KG1 (cell line): Measurements from ENCODE around the gene TMEM200A.

Source experiments
- DNase-seq: peaks from one replicate; lab custom pipeline; 2025; lab: John Stamatoyannopoulos, UW

Gene TMEM200A

DNA sequence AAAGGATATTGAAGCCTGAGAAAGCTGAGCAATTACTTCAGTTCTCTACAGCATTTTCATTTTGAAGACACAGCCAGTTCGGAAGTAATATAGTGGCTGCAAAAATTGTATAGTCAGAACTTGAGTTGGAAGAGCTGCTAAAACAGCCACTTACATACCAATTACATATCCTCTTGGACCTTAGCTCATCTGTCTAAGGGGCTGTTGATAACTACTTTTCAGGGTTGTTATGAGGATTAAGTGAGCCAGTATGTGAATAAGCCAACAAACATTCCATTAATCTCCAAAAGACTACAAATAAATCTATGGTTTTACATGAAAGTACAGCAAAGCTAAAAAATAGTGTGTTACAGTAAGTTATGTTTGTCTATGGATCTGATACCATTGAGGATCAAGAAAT is 59.7 kb downstream of the TMEM200A start:
- no peak for DNase-seq

DNA sequence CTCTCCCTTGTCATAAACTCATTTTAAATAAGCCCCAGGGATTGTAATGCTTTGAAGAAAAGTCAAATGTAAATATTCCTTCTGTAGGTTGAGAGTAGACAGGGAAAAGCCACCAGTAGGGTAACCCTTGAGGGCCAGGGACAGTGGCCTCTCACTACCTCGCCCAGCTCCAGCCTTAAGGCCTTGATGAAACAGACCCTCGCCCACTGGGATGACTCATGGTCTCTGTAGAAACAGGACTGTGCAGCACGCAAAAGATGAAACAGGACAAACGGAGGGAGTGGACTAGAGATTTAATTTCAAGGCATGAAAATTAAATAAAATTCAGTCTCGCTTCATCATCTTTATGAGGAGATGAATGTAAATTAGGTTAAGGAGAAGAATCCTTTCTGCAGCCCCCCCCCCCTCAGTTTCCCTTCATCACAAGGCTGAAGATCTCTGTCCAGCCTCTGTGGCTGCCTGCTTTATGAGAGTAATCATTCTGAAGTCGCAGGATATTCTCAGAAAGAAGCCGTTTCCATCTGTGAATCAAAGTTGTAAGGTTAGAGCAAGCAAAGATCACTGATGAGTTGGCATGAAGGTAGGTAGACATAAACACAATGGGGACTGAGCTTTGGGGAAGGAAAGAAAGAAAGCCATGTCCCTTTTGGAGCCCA is 60.4 kb downstream of the TMEM200A start:
- DNase-seq = no peak

DNA sequence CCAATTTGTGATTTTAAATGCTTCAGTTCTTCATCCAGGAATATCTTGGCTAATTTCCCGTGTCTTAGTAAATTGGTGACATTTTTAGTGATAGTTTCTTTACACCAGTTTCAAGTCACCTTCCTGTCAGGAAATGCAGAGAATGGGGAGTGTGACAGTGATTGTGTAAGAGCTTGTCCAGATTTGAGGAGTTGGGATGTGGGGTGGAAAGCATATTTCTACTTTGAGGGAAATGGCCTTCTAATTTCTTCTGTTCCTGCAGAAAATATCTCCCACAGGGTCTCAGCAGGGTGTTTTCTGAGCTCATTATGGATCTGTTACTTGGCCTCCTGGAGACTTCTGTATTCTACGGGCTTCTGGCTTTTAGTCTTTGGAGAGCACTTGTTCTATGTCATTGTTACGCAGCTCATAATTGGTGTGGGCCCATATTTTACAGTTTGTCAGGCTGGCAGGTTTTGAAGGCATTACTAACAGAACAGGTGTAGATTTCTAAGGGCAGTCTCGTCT is 65.6 kb downstream of the TMEM200A start:
- no peak for DNase-seq

DNA sequence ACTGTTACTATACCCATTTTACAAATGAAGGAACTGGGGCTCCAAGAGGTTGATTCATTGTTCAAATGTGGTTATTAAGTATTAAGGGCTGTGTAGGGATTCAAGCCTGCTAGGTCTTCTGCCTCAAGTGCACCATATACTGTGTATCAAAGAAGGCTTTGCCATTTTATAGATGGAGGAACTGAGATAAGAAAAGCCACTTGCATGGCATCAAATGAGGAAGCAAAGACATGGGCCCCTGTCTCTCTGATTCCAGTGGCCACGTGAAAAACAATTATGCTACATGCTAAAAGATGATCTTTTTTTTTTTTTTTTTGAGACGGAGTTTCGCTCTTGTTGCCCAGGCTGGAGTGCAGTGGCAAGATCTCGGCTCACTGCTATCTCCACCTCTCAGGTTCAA is 67.0 kb downstream of the TMEM200A start:
- DNase-seq = no peak

DNA sequence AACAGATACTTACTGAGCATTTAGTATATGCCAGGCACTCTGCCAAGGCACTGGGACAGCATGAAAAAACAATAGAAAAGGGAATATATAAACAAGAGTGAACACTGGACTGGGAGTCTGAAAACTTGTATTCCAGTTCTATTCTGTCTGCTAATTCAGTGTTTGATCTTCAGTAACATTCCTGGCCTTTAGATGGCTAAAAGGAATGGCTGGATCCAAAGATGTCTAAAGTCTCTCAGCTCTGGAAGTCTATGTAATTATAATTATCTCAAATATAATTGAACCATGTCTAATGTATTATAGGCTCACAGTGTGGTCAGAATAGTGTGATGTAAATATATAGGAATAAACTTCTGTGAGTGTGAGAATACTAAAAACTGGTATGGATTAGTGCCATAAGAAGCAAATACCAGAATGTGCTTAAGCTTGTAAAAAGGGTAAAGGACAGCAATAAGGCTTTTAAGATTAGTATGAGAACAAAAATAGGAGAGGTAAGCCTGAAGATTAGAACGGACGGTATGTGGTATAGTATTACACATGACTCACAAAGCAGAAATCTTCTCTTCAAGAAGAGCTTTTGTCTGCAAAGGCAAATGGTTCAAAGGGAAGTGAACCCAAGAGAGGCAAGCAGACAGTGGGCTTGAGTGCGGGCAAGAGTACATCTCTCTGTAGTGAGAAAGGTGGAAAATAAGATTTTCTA is 68.5 kb downstream of the TMEM200A start:
- DNase-seq = no peak

DNA sequence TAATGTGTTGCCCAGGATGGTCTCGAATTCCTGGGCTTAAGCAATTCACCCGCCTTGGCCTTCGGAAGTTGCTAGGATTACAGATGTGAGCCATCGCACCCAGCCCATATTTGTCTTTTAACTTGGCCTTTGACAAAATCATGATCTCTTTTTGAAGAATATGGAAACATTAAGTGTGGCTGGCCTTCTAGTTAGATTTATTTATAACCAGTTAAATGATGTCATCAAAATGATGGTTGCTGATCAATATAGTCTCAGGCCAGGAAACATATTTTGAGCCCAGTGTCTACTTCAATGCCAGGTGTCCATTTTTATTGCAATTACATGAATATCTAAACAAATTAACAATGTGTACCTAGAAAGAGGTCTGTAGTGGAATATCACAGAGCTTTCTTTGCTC is 69.4 kb downstream of the TMEM200A start:
- no peak for DNase-seq

DNA sequence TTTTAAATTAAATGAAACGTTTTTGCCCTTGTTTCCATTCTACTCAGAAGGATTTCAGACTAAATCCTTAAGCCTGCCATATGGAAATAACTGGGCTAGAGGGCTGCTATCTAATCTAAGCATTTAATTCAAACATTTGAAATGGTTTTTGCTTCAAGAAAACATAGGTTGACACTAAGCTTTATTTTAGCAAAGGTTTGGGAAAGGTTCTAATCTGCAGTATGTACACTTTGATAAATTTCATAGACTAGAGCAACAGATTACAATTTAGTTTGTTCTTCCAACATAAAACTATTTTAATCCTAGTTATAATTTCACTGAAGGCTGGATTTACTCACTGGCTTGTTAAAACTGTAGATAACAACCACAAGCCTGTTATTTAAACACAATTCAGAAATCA is 72.1 kb downstream of the TMEM200A start:
- no peak for DNase-seq

DNA sequence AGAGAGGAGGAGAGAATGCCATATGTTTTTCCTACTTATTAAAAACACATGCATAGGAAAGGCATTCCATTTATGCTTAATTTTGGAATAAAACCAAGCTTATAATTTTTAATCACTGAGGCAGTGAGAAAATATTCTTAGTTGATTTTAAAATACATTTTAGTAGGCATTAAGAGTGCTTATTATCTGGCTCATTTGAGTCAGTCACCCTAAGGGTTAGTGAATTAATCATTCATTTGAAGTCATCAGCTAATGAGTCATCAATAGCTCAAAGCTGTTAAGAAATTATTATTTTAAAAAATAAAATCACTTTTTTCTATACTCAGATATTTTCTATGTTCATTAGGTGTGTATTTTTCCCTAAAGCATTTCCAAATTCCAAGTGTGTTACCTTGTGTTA is 81.6 kb downstream of the TMEM200A start:
- no peak for DNase-seq

DNA sequence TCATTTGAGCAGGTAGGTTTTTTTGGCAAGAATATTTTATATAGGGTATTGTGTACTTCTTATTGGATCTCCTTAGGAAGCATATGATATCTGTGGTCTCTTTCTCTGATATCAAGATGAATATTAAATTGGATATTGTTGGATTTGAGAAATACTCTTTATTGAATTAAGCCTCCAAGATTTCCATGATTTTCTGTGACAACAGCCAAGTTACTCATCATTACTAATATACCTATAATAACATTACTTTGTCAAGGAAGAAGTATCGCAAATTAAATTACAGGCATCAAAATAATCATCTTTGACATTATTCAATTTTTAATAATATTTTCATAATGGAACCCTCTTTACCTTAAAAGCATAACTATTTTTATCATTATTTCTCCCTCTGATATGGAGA is 86.5 kb downstream of the TMEM200A start:
- no peak for DNase-seq

DNA sequence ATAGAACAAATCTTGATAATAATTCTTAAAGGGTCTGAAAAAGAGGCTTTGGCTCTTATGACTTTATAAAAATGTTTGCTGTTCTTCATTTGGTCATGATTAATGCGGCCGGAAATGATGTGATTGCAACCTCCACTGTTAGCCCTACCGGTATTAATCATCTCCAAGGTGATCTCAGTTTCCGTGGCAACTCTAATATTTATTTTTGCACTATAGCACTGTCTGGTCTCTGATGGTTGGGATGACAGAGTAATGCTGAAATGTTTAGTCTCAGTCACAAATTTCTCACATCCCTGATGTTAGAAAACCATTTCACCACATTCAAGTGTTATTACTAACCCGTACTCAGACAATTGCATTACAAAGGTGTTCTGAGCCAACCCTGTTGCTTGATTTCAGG is 87.4 kb downstream of the TMEM200A start:
- DNase-seq = no peak

DNA sequence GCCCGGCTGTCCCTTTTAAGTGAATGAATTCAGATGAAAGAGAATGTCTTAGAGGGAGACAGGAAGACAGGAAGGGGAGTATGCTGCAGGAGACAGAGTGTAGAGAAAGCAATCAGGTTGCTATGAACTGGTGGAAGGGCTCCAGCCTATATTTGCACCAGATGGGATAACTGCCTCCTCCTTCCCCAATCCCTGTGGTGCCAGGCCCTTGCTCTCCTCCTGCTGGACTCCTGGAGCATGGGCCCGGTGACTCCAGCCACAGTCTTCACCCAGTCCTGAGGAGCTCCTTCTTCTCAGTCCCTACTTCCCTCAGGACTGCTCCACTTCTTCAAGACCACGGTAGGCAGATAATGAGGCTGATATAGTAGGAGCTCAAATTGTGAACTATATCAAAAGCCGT is 91.8 kb downstream of the TMEM200A start:
- DNase-seq = no peak

DNA sequence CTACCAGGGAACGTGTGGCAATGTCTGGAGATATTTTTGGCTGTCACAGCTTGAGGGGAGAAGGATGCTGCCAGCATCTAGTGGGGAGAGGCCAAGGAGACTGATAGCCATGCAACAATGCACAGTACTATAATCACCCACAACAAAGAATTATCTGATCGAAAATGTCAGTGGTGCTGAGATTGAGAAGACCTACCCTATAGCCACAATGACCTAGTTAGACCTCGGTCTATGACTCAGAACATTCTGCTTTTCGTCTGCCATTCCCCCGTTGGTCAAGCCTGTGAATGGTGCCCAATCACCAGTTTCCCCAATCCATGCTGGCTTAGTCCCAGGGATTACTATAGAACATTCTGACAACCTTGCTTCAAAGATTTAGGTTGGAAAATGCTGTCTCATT is 93.5 kb downstream of the TMEM200A start:
- DNase-seq = no peak

DNA sequence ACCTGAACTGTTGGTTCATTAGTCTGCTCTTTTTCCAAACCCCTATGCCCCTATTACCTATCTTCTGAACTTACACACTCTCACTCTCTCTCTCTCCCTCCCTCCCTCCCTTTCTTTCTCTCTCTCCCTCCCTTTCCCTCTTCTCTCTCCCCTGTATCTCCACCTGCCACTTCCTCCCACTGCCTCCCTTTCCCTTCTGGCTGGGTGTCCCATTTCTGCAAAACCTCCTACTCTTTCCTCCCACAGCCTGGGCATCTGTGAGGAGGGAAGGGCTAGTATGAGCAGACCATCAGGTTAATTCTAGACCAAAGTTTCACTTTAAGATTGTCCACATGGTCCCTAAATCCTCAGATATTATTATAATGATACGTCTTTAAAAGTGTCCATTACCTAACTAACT is 95.1 kb downstream of the TMEM200A start:
- no peak for DNase-seq

DNA sequence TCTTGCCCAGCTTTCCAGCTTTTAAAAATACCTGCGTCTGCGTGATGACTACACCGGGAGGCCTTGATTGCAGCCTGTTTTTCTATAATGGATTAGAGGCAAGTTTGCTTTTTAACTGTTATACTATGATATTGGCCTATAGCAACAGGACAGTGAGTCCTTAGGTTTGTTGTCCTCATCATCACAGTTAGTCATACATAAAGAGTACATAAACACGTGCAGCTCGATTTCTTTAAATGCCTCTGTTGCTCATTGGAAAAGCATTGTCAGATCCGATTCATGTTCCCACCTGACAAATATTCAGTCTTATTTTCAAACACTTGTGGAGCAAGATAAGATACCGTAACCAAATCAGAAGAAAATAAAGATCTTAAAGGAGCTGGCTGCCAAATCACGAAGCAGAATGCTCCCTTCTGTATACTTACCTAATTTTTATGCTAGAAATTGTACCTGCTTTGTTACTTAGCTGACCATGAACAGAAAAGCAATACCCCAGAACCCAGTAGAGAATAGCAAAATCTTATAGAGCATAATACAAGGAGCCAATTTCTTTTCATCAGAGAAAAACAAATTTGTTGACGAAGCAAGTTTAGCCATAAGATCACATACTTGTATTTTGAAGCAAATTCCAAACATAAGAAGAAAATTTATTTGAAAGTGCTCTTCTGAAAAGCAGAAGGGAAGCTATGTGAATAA is 100.4 kb downstream of the TMEM200A start:
- DNase-seq = no peak

DNA sequence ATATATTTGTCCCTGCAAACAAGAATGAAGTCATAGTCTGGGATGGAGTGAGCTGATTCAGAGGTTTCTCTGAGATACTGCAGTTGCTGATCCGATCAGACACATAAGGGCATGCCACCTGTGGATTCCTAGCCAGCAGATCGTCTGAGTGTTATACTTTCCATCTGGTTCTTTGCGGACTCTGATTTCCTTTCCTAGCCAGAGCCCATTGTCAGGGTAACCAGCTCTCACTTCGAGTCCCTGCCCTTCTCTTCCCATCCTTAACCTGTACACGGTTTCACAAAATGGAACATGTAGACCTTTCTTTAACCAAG is 100.9 kb downstream of the TMEM200A start:
- no peak for DNase-seq

DNA sequence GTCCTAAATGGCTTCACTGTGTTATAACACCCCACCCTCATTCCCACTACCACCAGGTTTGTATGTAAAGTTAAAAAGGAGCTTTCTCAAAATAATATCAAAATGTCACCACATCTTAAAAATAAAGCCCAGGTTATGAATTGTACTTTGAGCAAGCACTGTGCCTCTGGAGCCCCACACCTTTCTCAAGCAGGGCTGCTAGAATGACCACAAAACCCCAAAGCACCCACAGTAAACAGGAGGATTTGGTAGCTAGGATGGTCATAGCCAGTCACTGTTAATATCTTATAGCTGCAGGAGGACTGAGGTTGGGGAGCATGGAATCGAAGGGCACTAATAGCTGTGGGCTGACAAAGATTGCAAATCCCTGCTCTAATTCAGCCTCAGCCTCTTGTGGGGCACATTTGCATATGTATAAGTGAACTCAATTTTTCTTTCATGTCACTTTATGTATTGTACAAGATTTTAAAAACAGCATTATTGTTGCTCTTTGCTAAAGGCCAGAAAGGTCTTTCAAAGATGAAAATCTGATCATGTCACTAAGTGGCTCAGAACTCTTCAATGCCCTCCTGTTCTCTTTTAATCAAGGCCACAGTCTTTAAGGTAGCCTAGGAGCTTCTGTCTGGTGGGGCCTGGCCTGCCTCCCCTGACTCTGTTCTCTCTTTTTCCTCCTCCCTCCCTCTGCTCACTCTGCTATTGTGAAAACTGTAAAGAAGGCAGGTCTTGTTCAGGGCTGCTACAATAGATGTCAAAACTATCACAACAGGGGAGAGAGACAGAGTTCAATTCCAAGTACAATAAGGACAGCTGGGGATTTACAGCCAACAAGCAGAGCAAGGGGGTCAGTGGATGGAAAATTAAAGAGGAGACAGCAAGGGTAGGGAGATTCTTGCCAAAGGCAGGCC is 101.6 kb downstream of the TMEM200A start:
- no peak for DNase-seq

DNA sequence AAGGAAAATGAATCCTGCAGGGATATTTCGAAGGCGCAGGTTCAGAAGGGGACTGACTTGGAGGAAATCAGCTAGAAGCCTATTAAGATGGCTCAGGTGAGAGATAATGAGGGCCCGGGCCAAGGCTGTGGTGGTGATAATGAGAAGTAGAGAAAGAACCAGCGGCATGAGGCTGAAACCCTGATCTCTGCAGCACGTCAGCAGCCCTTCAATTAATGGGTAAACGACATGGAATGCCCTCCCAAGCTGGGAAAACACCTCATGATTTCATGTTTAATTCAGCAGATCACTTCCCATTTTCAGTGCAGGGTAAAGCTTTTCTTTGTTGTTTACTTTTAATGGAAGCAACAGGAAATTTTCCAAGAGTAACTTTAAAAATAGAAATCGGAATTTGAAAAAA is 104.9 kb downstream of the TMEM200A start:
- DNase-seq = no peak

DNA sequence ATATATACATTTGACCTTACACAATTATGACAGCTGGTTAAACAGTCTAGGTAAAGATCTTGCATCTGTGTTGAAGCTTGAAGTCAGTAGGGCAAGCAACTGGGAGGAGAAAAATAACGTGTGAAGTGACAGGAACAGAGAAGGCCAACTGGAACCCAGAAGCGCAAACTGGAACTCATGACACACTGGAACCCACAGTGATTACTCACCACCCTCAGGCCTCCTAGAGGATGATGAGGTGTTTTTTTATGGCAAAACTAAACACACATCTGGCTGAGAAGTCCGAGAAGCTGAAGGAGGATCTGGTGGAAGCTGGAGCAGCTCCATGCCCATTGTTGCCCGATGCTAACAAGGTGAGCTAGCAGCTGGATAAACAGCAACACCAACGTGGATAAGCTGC is 108.1 kb downstream of the TMEM200A start:
- DNase-seq = no peak

DNA sequence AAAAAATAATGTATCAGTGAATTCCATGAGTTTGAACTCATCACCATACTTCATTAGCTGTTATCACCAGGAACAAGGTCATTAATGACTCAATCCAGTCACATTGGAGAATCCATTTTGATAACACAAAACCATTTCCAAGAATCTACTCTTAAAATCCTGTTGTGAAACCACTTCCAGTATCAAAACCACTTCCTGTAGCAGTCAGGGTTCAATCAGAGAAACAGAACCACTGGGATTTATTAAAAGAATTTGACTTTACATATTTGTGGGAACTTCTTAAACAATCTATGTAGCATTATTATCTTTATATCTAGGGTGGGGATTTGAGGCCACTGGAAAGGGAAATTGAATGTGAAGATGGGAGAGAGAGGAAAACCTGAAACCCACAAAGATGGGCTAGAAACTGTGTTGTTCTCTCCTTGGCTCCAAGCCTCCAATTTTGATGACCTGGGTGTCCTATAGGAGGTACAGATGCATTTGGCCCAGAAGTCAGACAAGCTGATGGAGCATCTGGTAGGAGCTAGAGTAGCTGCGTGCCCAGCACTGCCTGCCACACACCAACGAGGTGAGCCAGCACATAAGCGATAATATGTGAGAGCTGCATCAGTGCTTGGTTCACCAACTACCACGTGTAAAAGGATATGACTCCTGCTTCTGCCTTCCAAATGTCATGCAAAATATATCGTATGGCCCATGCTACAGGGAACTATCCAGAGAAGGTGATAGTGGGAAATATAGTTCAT is 117.0 kb downstream of the TMEM200A start:
- no peak for DNase-seq

DNA sequence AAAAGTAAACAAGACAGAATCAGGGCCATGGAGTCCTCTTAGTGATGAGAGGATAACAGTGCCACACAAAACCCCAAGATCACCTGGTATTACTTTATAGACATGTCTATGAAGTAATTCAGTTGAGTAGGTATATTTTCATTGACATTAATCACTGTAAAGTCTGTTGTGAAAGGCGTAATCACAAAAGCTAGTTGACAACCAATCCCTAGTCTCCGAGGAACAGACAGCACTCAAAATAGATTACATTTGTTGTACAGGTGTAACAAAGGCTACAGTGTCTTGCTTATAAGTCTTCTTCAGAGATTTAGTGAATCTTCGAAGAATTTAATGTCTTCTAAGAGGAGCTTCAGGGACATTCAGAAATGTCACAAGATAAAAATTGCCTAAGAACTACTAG is 120.1 kb downstream of the TMEM200A start:
- no peak for DNase-seq

DNA sequence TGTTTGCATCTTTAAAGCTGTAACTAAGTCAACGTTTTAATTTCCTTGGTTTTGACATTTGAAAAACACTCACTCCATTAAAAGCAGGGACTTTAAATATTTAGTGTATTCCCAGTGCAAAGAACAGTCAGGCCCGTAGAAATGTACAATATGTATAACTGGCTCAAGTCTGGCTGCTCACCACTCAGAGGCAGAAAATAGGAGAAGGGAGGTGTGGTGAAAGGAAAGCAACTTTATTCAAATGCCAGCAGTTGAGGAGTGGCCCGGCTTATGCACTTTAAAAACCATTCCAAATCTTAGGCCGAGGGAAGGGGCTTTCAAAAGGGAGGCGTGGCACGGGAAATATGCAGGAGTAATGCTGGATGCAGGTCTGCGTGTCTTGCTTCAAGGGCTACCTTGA is 120.6 kb downstream of the TMEM200A start:
- DNase-seq = no peak

DNA sequence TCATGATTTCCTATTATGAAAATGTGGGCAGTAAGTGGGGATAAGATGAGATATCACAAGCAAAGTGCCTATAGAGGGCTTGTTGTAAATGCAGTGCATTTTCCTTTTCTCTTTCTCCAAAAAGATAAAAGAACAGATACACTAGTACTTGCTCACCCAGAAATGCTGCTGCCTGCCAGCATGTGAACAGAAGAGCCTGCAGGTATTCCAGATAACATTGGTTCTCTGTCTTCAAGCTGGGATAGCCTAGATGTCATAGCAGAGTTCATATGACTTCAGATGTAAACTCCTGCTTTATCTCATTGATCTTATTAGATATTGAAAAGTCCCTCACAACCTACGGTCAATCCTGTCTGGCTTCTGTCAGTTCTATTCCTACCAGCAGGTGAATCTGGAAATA is 123.7 kb downstream of the TMEM200A start:
- no peak for DNase-seq
